ENCODE measurements around the gene ACACB. TPM values are rescaled to one million over a fixed set of nuclear protein-coding genes. Genes with fewer than 3 reads are reported as not detected.

The ACACB gene
- polyA plus RNA-seq, 1 donor from 2014 or later = 0.22 TPM

- no peak overlapping the region for H3K4me3 ChIP-seq (ENCODE audit: low read length)
- H3K9ac ChIP-seq (ENCODE audit: low read length) = no peak overlapping the region
- no peaks in the 10 kb centered on the region for H4K20me1 ChIP-seq (ENCODE audit: insufficient read depth)
- H2AFZ ChIP-seq (ENCODE audit: low read depth, low read length) = no peak overlapping the region
- no peaks in the 10 kb centered on the region for H3K9me3 ChIP-seq (ENCODE audit: low read length)
- no peak for TF ChIP-seq RAD21 (conservative IDR thresholded peaks at IDR 0.05)
- TF ChIP-seq CTCF (IDR thresholded peaks at IDR 0.05; ENCODE audit: poor library complexity, severe bottlenecking) = no peak
- no peak for TF ChIP-seq SMC3 (conservative IDR thresholded peaks at IDR 0.05; ENCODE audit: poor library complexity)
- TF ChIP-seq MXI1 (conservative IDR thresholded peaks at IDR 0.05; ENCODE audit: poor library complexity, severe bottlenecking) = no peak
- TF ChIP-seq REST (IDR thresholded peaks at IDR 0.05; ENCODE audit: borderline replicate concordance) = no peak
- TF ChIP-seq TAF1 (IDR thresholded peaks at IDR 0.05; ENCODE audit: low read depth) = no peak
- TF ChIP-seq POLR2AphosphoS5 (IDR thresholded peaks at IDR 0.05) = no peak
- no peak for TF ChIP-seq EP300 (conservative IDR thresholded peaks at IDR 0.05; ENCODE audit: poor library complexity, severe bottlenecking)
- no peak for TF ChIP-seq EZH2 (IDR thresholded peaks at IDR 0.05; ENCODE audit: borderline replicate concordance, insufficient read depth, low read length, poor library complexity, severe bottlenecking)
- no peak overlapping the region for H3K4me2 ChIP-seq (ENCODE audit: low read length)
- no peaks in the 10 kb centered on the region for H3F3A ChIP-seq (ENCODE audit: insufficient read depth, low read length, poor library complexity, severe bottlenecking)
- no peaks in the 10 kb centered on the region for H3K27me3 ChIP-seq (ENCODE audit: insufficient read depth, low read depth, low read length)
- H3K9me2 ChIP-seq (ENCODE audit: insufficient read depth, low read length) = no peaks in the 10 kb centered on the region
- no peak overlapping the region for H3K27ac ChIP-seq (ENCODE audit: low read length)
- no peaks in the 10 kb centered on the region for H3K36me3 ChIP-seq (ENCODE audit: insufficient read depth, low read length)
- no peaks in the 10 kb centered on the region for H3K79me2 ChIP-seq (replicated peaks; ENCODE audit: insufficient read depth, low read length)
Measured at GRCh38 chr12:109182041-109182839, 65.9 kb downstream of the ACACB start.

GRCh38 chr12:109185441-109185840 is 69.1 kb downstream of the ACACB start:
- Histone ChIP-seq H3K4me3 (ENCODE audit: low read length) (no peak overlapping the region), H3K4me2 (ENCODE audit: low read length) (no peak overlapping the region), H3K79me2 (replicated peaks; ENCODE audit: insufficient read depth, low read length) (no peaks in the 10 kb centered on the region), H3F3A (ENCODE audit: insufficient read depth, low read length, poor library complexity, severe bottlenecking) (no peaks in the 10 kb centered on the region), H3K9me3 (ENCODE audit: low read length) (no peaks in the 10 kb centered on the region), H3K9me2 (ENCODE audit: insufficient read depth, low read length) (no peaks in the 10 kb centered on the region), H3K36me3 (ENCODE audit: insufficient read depth, low read length) (no peaks in the 10 kb centered on the region), H4K20me1 (ENCODE audit: insufficient read depth) (no peaks in the 10 kb centered on the region), H2AFZ (ENCODE audit: low read depth, low read length) (no peak overlapping the region), H3K9ac (ENCODE audit: low read length) (no peak overlapping the region), H3K27ac (ENCODE audit: low read length) (no peak overlapping the region), H3K27me3 (ENCODE audit: insufficient read depth, low read depth, low read length) (no peaks in the 10 kb centered on the region)
- TF ChIP-seq EP300 (conservative IDR thresholded peaks at IDR 0.05; ENCODE audit: poor library complexity, severe bottlenecking) (no peak), REST (IDR thresholded peaks at IDR 0.05; ENCODE audit: borderline replicate concordance) (no peak), EZH2 (IDR thresholded peaks at IDR 0.05; ENCODE audit: borderline replicate concordance, insufficient read depth, low read length, poor library complexity, severe bottlenecking) (no peak), TAF1 (IDR thresholded peaks at IDR 0.05; ENCODE audit: low read depth) (no peak), POLR2AphosphoS5 (IDR thresholded peaks at IDR 0.05) (no peak), RAD21 (conservative IDR thresholded peaks at IDR 0.05) (no peak), MXI1 (conservative IDR thresholded peaks at IDR 0.05; ENCODE audit: poor library complexity, severe bottlenecking) (no peak), SMC3 (conservative IDR thresholded peaks at IDR 0.05; ENCODE audit: poor library complexity) (no peak), CTCF (IDR thresholded peaks at IDR 0.05; ENCODE audit: poor library complexity, severe bottlenecking) (no peak)

Measured in neural cell (in vitro differentiated cells).